ENCODE measurements around the gene PLEKHA1. TPM values are rescaled to one million over a fixed set of nuclear protein-coding genes. Genes with fewer than 3 reads are reported as not detected.

PLEKHA1 gene
- total and polyA plus RNA-seq, 2 experiments from 2014 or later, result 25.8 to 36.6 TPM

DNA sequence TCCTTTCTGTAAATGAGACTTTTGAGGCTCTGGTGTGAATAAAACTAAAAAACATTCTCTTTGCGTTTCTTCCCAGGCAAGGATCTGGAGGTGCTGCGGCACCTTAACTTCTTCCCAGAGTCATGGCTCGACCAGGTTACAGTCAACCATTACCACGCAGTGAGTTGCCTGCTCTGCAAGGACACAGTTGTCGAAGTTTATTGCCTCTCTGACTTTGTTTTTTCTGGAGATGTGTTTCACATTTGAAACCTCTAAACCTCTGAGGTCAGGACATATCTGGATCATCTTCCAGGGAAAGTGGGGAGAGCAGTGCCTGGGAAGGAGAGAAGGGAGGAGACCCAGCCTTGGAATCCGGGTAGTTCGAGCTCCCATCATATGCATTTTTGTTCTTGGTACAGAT, 43.4 kb upstream of the PLEKHA1 start (continued):
- no peak for TF ChIP-seq STAT1 (IDR thresholded peaks at IDR 0.05; ENCODE audit: unreplicated experiment)
- TF ChIP-seq POLR2AphosphoS5 (IDR thresholded peaks at IDR 0.05; ENCODE audit: low read depth), result no peak
- TF ChIP-seq EZH2phosphoT487 (IDR thresholded peaks at IDR 0.05; ENCODE audit: unreplicated experiment), result no peak
- TF ChIP-seq ZNF331 (CRISPR knock-in tag; IDR thresholded peaks at IDR 0.05; ENCODE audit: low read depth), result no peak
- TF ChIP-seq ZNF114 (CRISPR knock-in tag; IDR thresholded peaks at IDR 0.05), result no peak
- TF ChIP-seq, protein P1, sequence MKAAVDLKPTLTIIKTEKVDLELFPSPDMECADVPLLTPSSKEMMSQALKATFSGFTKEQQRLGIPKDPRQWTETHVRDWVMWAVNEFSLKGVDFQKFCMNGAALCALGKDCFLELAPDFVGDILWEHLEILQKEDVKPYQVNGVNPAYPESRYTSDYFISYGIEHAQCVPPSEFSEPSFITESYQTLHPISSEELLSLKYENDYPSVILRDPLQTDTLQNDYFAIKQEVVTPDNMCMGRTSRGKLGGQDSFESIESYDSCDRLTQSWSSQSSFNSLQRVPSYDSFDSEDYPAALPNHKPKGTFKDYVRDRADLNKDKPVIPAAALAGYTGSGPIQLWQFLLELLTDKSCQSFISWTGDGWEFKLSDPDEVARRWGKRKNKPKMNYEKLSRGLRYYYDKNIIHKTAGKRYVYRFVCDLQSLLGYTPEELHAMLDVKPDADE (IDR thresholded peaks at IDR 0.05), result no peak
- TF ChIP-seq, protein P2, sequence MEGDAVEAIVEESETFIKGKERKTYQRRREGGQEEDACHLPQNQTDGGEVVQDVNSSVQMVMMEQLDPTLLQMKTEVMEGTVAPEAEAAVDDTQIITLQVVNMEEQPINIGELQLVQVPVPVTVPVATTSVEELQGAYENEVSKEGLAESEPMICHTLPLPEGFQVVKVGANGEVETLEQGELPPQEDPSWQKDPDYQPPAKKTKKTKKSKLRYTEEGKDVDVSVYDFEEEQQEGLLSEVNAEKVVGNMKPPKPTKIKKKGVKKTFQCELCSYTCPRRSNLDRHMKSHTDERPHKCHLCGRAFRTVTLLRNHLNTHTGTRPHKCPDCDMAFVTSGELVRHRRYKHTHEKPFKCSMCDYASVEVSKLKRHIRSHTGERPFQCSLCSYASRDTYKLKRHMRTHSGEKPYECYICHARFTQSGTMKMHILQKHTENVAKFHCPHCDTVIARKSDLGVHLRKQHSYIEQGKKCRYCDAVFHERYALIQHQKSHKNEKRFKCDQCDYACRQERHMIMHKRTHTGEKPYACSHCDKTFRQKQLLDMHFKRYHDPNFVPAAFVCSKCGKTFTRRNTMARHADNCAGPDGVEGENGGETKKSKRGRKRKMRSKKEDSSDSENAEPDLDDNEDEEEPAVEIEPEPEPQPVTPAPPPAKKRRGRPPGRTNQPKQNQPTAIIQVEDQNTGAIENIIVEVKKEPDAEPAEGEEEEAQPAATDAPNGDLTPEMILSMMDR (conservative IDR thresholded peaks at IDR 0.05; ENCODE audit: low read depth in 2 of 2), result no peak
- TF ChIP-seq JUNB (IDR thresholded peaks at IDR 0.05; ENCODE audit: unreplicated experiment), result no peak

DNA sequence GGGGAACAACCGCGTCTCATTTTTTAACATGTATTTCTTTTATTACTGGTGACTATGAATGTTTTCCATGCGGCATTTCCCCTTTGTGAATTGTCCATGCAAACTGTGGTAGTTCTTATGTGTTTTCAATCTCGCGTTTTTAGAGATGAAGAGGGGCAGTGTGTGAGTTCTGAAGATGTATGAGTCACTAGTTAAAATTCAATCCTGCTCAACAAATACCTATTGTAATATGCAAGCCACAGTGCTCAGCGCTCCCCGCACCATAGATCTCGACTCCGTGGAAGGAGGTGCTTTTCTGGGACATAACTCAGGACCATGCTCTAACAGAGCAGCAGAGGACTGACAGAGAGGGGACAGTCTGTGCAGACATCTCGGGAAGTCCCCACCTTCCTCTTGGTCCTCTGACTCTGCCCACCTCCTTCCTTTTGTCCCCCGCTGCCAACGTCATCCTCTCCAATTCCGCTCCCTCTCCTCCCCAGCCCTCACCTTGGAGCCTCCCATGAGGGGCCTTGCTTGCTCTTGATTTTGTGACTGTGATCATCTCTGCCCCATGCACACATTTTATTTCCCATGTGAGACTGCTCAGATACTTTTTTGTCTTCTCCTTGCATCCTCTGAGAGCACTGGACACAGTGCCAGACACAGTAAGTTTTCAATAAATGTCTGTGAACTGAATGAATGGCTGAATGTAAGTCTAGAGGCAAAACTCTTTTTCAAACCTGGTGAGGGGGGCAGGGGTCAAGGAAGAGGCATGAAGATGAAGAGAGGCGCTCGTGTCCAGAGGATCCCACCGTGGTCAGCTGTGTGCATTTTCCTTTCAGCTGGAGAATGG, 42.7 kb upstream of the PLEKHA1 start:
- Histone ChIP-seq H3K27me3 (ENCODE audit: insufficient read depth) (no peaks in the 10 kb centered on the region), H3K36me3 (ENCODE audit: insufficient read depth) (no peaks in the 10 kb centered on the region), H4K20me1 (replicated peaks; ENCODE audit: insufficient read depth) (no peaks in the 10 kb centered on the region), H3K4me2 (no peak overlapping the region), H2AFZ (no peak overlapping the region), H3K79me2 (replicated peaks; ENCODE audit: insufficient read depth) (no peaks in the 10 kb centered on the region), H3K4me1 (ENCODE audit: insufficient read depth) (peaks cover 7% of the 10 kb centered on the region), H3K27ac (ENCODE audit: low read depth) (no peak overlapping the region), H3K4me3 (no peak overlapping the region), H3K9me2 (ENCODE audit: insufficient read depth) (0 out of 2 replicates have a peak, but pooled peaks cover 5% of the 10 kb centered on the region), H3F3A (replicated peaks; ENCODE audit: low read depth) (no peaks in the 10 kb centered on the region)
- no peak for TF ChIP-seq ZNF114 (CRISPR knock-in tag; IDR thresholded peaks at IDR 0.05)
- TF ChIP-seq, protein P1 (IDR thresholded peaks at IDR 0.05), result no peak
- TF ChIP-seq, protein P2 (conservative IDR thresholded peaks at IDR 0.05; ENCODE audit: low read depth in 2 of 2), result no peak
- TF ChIP-seq ZNF331 (CRISPR knock-in tag; IDR thresholded peaks at IDR 0.05; ENCODE audit: low read depth), result no peak
- no peak for ATAC-seq
- no peak overlapping the region for H3K4me3 Mint-ChIP-seq
- peaks cover 3% of the 10 kb centered on the region for H3K27me3 Mint-ChIP-seq (ENCODE audit: insufficient read depth, low read depth, poor library complexity)
- no peaks in the 10 kb centered on the region for H3K9me3 Mint-ChIP-seq
- DNase-seq (ENCODE audit: low spot score), result no peak
- peaks cover 16% of the 10 kb centered on the region for H3K4me1 Mint-ChIP-seq
- H3K36me3 Mint-ChIP-seq (ENCODE audit: low read depth), result no peaks in the 10 kb centered on the region
- H3K27ac Mint-ChIP-seq, result no peak overlapping the region
